SK-N-MC (cell line): ENCODE measurements around the gene FBXO8.

Experiments used
- DNase-seq: peaks from one replicate; pipeline ENCODE4 v3.0.0-alpha.2; 2011; ENCODE audit warnings: low read depth, low spot score
- H3K27ac ChIP-seq: fragments of 200-600 bp; sonication (generic); 2 replicates; pipeline ENCODE4 v1.5.1; 2016; ENCODE audit warnings: mixed run types
- H3K36me3 ChIP-seq: fragments of 200-600 bp; sonication (generic); 2 replicates; pipeline ENCODE4 v1.6.1; 2017; ENCODE audit warnings: antibody characterized with exemption, low read length, mixed read lengths; ENCODE audit not compliant: insufficient read depth
- H3K4me3 ChIP-seq: fragments of 200-600 bp; sonication (generic); 2 replicates; pipeline ENCODE4 v1.5.1; 2016
- H3K9ac ChIP-seq: fragments of 200-600 bp; sonication (generic); 2 replicates; pipeline ENCODE4 v1.8.0; 2017; ENCODE audit warnings: mixed run types, mixed read lengths; ENCODE audit not compliant: insufficient read length
- H3K9me3 ChIP-seq: fragments of 200-600 bp; sonication (generic); 2 replicates; pipeline ENCODE4 v1.6.1; 2017; ENCODE audit warnings: low read depth, mild to moderate bottlenecking, antibody characterized with exemption, low read length, moderate library complexity, mixed read lengths
- EZH2 ChIP-seq: fragments of 200-600 bp; sonication (generic); IDR thresholded peaks from one replicate; pipeline ENCODE4 v1.6.1; 2017; ENCODE audit warnings: antibody characterized with exemption
- FOXP2 ChIP-seq: optimal IDR thresholded peaks from 2 replicates; pipeline ENCODE3; 2011; ENCODE audit warnings: mild to moderate bottlenecking, moderate library complexity; ENCODE audit not compliant: insufficient read depth; ENCODE audit errors: extremely low read length, control extremely low read depth
- POLR2AphosphoS5 ChIP-seq: IDR thresholded peaks from 2 replicates; pipeline ENCODE4 v1.6.1; 2012; ENCODE audit warnings: mild to moderate bottlenecking, low read depth, low read length, borderline replicate concordance

Gene FBXO8

GRCh38 chr4:174222266-174222872, 61.1 kb downstream of the FBXO8 start:
- TF ChIP-seq POLR2AphosphoS5 (no peak), FOXP2 (no peak), EZH2 (no peak)
- 0 out of 2 replicates have a peak overlapping the region, but pooled peaks have one; percentile 9 for H3K27ac ChIP-seq
- DNase-seq = no peak

GRCh38 chr4:174218127-174218790, 65.2 kb downstream of the FBXO8 start:
- H3K9me3 ChIP-seq = no peaks in the 10 kb centered on the region
- peak overlapping the region; percentile 57; the same call in 1 of the 2 replicates for H3K27ac ChIP-seq
- H3K36me3 ChIP-seq = no peaks in the 10 kb centered on the region
- H3K4me3 ChIP-seq = peak overlapping the region; percentile 78
- peak overlapping the region; percentile 39 for H3K9ac ChIP-seq
- DNase-seq = no peak
- TF ChIP-seq POLR2AphosphoS5 (no peak), EZH2 (no peak), FOXP2 (no peak)

More at GRCh38 chr4:174222266-174222872, 61.1 kb downstream of the FBXO8 start:
- Histone ChIP-seq H3K9me3 (no peaks in the 10 kb centered on the region), H3K9ac (no peak overlapping the region), H3K36me3 (no peaks in the 10 kb centered on the region), H3K4me3 (no peak overlapping the region)

GRCh38 chr4:174217273-174218126, 66.0 kb downstream of the FBXO8 start:
- H3K27ac ChIP-seq = peak overlapping the region; percentile 57; the same call in 1 of the 2 replicates
- H3K9ac ChIP-seq = peak overlapping the region; percentile 39
- TF ChIP-seq EZH2 = no peak
- TF ChIP-seq POLR2AphosphoS5 = peak; percentile 67; the same call in 1 of the 2 replicates
- no peak for TF ChIP-seq FOXP2

GRCh38 chr4:174216799-174217272, 66.6 kb downstream of the FBXO8 start:
- Histone ChIP-seq H3K9me3 (no peaks in the 10 kb centered on the region), H3K27ac (no peak overlapping the region), H3K4me3 (peak overlapping the region; percentile 78), H3K9ac (no peak overlapping the region), H3K36me3 (no peaks in the 10 kb centered on the region)
- no peak for TF ChIP-seq EZH2
- DNase-seq = no peak

More at GRCh38 chr4:174217273-174218126, 66.0 kb downstream of the FBXO8 start:
- no peaks in the 10 kb centered on the region for H3K9me3 ChIP-seq
- no peaks in the 10 kb centered on the region for H3K36me3 ChIP-seq
- peak; percentile 88 for DNase-seq
- H3K4me3 ChIP-seq = peak overlapping the region; percentile 78

GRCh38 chr4:174215961-174216680, 67.3 kb downstream of the FBXO8 start:
- DNase-seq = no peak
- H3K9me3 ChIP-seq = no peaks in the 10 kb centered on the region
- H3K9ac ChIP-seq = no peak overlapping the region
- no peak for TF ChIP-seq POLR2AphosphoS5
- TF ChIP-seq FOXP2 = no peak
- TF ChIP-seq EZH2 = no peak
- no peak overlapping the region for H3K4me3 ChIP-seq
- H3K36me3 ChIP-seq = no peaks in the 10 kb centered on the region
- no peak overlapping the region for H3K27ac ChIP-seq

- no peaks in the 10 kb centered on the region for H3K9me3 ChIP-seq
- H3K4me3 ChIP-seq = no peak overlapping the region
- DNase-seq = no peak
- H3K36me3 ChIP-seq = no peaks in the 10 kb centered on the region
- TF ChIP-seq FOXP2 (no peak), EZH2 (no peak), POLR2AphosphoS5 (no peak)
- H3K9ac ChIP-seq = no peak overlapping the region
- 0 out of 2 replicates have a peak overlapping the region, but pooled peaks have one; percentile 1 for H3K27ac ChIP-seq
Observed at GRCh38 chr4:174215057-174215456, 68.4 kb downstream of the FBXO8 start.

GRCh38 chr4:174214101-174214878, 69.2 kb downstream of the FBXO8 start:
- H3K27ac ChIP-seq = no peak overlapping the region
- H3K36me3 ChIP-seq = no peaks in the 10 kb centered on the region
- no peaks in the 10 kb centered on the region for H3K9me3 ChIP-seq
- DNase-seq = no peak
- H3K4me3 ChIP-seq = no peak overlapping the region
- TF ChIP-seq POLR2AphosphoS5 (no peak), FOXP2 (no peak), EZH2 (no peak)
- no peak overlapping the region for H3K9ac ChIP-seq
